Activated naive CD4-positive, alpha-beta T cell treated with anti-CD3 and anti-CD28 coated beads, Interleukin-2, amount 50 U/mL, for 72 hours (primary cell): ENCODE measurements around the gene MYO16. TPM values are rescaled to one million over a fixed set of nuclear protein-coding genes. Genes with fewer than 3 reads are reported as not detected.
"Not testable (repeated sequence)": the region's sequence is repeated elsewhere in the genome, so short reads cannot be mapped to it uniquely, and the experiment has no call there.

Source experiments
- ATAC-seq, 2 donors: fragments of 150-1000 bp; cut with Tn5 transposase; 2 replicates each; pipeline ENCODE4 v1.10.0; 2021; ENCODE audit warnings: mild to moderate bottlenecking in 2 of 2, moderate library complexity in 2 of 2
- DNase-seq, 2 donors: peaks; one replicate each; pipeline ENCODE4 v3.0.0; 2021 to 2022; ENCODE audit warnings: low spot score in 2 of 2
- H3K27ac Mint-ChIP-seq, 2 donors: one replicate each; pipeline ENCODE4 v1.8.0; 2022; ENCODE audit warnings: mild to moderate bottlenecking in 2 of 2, mixed read lengths in 2 of 2
- H3K36me3 Mint-ChIP-seq, 2 donors: one replicate each; pipeline ENCODE4 v1.8.0; 2022; ENCODE audit warnings: mixed read lengths in 2 of 2
- H3K9me3 Mint-ChIP-seq, 2 donors: one replicate each; pipeline ENCODE4 v1.8.0; 2022; ENCODE audit warnings: mixed read lengths in 2 of 2
- total RNA-seq, 2 donors: library from RNA; stranded (reverse); gene quantifications; one replicate each; pipeline ENCODE4 v1.2.3, GENCODE V29; 2022

The MYO16 gene
- total RNA-seq, 2 donors from 2014 or later, result not detected

DNA sequence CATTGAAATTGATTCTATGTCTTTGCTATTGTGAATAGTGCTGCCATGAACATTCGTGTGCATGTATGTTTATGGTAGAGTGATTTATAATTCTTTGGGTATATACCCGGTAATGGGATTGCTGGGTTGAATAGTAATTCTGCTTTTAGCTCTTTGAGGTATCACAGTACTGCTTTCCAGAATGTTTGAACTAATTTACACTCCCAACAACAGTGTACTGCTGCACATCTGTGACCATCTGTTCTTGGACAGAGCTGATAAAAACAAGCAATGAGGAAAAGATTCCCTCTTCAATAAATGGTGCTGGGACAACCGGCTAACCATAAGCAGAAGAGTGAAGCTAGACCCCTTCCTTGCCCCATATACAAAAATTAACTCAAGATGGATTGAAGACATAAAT lies 231.0 kb downstream of the MYO16 start:
- Mint-ChIP-seq H3K36me3 (no peaks in the 10 kb centered on the region), H3K27ac (no peak overlapping the region), H3K9me3 (peaks cover 0 to 6% of the 10 kb centered on the region in 2 donors)
- DNase-seq (no peak), ATAC-seq (no peak)

- peaks cover 0 to 3% of the 10 kb centered on the region in 2 donors for H3K9me3 Mint-ChIP-seq
- no peak overlapping the region for H3K27ac Mint-ChIP-seq
These were observed 247.9 kb downstream of the MYO16 start for GRCh38 chr13:108877300-108877699.

DNA sequence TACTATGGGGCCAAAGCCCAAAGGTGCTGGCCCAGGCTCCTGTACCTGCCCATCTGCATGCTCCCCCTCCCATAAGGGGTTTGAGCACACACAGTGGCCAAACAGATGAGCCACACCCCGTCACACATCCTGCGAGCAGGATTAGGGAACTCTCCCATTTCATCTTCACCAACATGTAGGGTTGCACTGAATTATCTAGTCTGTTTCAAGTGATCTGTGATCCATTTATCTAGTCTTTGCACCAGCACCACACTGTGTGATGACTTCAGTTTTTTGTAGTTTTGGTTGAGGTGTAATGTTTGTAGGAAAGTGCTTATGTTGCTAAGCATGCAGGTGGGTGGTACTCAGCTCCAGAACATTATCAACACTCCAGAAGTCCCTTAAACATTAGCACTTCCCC lies 249.3 kb downstream of the MYO16 start:
- no peak overlapping the region for H3K27ac Mint-ChIP-seq
- peaks cover 0 to 3% of the 10 kb centered on the region in 2 donors for H3K9me3 Mint-ChIP-seq
- ATAC-seq (no peak), DNase-seq (no peak)
- H3K36me3 Mint-ChIP-seq, result no peaks in the 10 kb centered on the region

More at GRCh38 chr13:108877300-108877699, 247.9 kb downstream of the MYO16 start:
- H3K36me3 Mint-ChIP-seq, result no peaks in the 10 kb centered on the region
- ATAC-seq, result no peak
- DNase-seq, result no peak

- no peaks in the 10 kb centered on the region for H3K36me3 Mint-ChIP-seq
- no peaks in the 10 kb centered on the region for H3K9me3 Mint-ChIP-seq
- no peak for ATAC-seq
These were observed 260.0 kb downstream of the MYO16 start for GRCh38 chr13:108889324-108889984.

DNA sequence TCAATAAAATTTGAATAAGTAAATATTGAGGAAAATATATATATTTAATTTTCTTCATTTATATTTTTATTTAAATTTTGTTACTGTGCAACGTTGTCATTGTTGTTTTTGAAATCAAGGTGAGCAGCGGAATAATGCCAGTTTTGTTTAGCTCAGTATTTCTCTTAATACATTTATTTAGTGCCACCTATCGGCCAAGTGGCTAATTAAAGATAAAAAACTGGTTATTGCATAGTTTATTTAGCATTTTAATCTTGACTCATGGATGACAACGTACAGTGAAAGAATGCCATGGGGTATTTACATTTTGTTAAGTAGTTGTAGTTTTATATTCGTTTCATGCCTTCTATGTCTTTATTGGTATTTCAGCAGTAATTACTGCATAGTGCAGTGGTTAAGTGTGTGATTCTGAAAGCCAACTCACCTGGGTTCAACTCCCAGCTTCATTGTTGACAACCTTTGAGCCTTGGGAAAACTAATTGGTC lies 265.9 kb downstream of the MYO16 start:
- no peaks in the 10 kb centered on the region for H3K9me3 Mint-ChIP-seq
- ATAC-seq, result peak in 1 of 2 donors; percentile 30
- no peak overlapping the region for H3K27ac Mint-ChIP-seq
- DNase-seq, result no peak
- H3K36me3 Mint-ChIP-seq, result no peaks in the 10 kb centered on the region

More at GRCh38 chr13:108889324-108889984, 260.0 kb downstream of the MYO16 start:
- DNase-seq, result no peak
- no peak overlapping the region for H3K27ac Mint-ChIP-seq

DNA sequence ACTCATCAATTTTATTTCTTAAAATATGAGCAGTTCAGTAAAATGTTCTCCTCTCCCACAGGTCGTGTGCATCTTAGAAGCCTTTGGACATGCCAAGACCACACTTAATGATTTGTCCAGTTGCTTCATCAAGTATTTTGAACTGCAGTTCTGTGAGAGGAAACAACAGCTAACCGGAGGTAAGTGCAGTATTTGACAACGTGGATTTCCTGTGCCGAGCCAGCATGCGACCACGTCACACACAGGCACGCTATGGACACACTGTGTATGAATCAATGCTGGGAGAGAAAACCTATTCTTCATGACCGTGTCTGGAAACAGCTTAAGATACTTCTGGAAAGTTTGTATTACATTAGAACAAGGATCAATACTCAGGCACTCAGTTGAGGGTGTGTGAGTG lies 268.5 kb downstream of the MYO16 start:
- no peak for DNase-seq
- H3K9me3 Mint-ChIP-seq, result no peaks in the 10 kb centered on the region
- H3K36me3 Mint-ChIP-seq, result no peaks in the 10 kb centered on the region

GRCh38 chr13:108902405-108903155 lies 273.2 kb downstream of the MYO16 start:
- Mint-ChIP-seq H3K36me3 (no peaks in the 10 kb centered on the region), H3K9me3 (no peaks in the 10 kb centered on the region), H3K27ac (no peak overlapping the region)
- no peak for ATAC-seq
- DNase-seq, result no peak

More for the DNA sequence above, 268.5 kb downstream of the MYO16 start:
- H3K27ac Mint-ChIP-seq, result no peak overlapping the region
- ATAC-seq, result peak; percentile 62 to 64

DNA sequence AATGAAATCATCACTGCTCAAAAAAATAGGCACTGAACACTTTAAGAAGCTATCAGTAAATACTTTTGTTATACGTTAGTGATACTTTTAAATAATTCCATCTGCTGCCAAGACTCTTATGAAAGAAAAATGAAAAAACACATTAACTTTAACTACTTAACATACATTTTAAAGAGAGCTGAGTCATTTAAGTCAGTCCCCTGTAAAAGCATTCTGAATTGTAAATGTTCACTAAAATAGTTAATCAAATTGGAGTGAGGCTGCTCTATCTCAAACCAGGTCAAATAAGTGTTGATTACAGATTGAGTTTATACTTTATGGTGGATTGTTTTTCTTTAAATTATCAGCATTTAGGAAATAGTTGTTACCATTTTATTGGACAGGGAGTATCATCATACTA lies 274.2 kb downstream of the MYO16 start:
- no peaks in the 10 kb centered on the region for H3K9me3 Mint-ChIP-seq
- no peak overlapping the region for H3K27ac Mint-ChIP-seq
- H3K36me3 Mint-ChIP-seq, result no peaks in the 10 kb centered on the region
- ATAC-seq (no peak), DNase-seq (no peak)

DNA sequence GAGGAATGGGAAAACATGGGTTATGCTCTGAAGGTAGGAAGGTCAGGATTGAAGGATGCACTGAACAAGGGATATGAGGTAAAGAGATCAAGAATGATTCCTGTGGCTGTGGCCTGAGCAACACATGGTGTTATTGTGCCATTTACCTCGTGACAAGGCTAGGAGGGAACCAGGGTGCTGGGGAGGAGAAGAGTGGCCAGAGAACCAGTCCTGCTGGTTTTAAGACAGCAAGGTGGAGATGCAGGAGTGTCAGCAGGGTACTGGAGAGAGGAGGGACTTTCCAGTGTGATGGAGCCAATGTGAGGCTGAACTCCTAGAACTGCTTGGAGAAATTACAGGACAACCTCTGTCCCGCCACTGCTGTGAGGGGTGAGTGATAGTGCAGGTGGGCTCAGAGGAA lies 282.4 kb downstream of the MYO16 start:
- no peak overlapping the region for H3K27ac Mint-ChIP-seq
- ATAC-seq (no peak), DNase-seq (no peak)
- no peaks in the 10 kb centered on the region for H3K9me3 Mint-ChIP-seq
- no peaks in the 10 kb centered on the region for H3K36me3 Mint-ChIP-seq

- not testable (repeated sequence) for H3K9me3 Mint-ChIP-seq, ATAC-seq, H3K36me3 Mint-ChIP-seq, DNase-seq, H3K27ac Mint-ChIP-seq
These were observed 284.3 kb downstream of the MYO16 start for GRCh38 chr13:108913731-108914130.

DNA sequence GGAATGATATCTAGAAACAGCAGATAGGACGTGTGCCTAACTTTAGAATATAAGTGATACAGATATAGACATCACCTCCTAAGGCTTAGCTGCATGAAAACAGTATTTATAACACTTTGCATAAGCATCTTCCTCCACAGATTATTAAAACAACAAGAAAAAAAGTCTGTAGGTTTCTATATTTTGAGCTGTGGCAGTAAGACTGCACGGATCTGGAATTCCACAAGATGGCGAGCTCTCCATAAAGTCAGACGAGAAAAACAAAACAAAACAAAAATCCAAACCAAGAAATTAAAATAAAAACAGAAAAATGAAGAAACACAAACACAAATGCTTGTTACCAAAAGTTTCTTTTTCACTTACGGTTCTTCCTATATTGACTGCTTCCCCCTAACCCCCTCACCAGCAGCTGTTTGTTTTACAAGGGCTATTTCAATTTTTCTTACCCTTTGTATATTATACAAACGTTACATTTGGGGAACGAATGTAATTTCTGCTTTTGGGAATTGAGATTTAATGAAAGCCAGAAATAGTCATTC lies 285.8 kb downstream of the MYO16 start:
- Mint-ChIP-seq H3K27ac (peak overlapping the region; percentile 82 to 85), H3K36me3 (no peaks in the 10 kb centered on the region), H3K9me3 (no peaks in the 10 kb centered on the region)
- ATAC-seq, result no peak
- DNase-seq, result no peak

- peak; percentile 79 to 83 for DNase-seq
- no peaks in the 10 kb centered on the region for H3K36me3 Mint-ChIP-seq
- peak overlapping the region; percentile 82 to 98 for H3K27ac Mint-ChIP-seq
- H3K9me3 Mint-ChIP-seq, result no peaks in the 10 kb centered on the region
- peak; percentile 98 for ATAC-seq
These were observed 286.5 kb downstream of the MYO16 start for GRCh38 chr13:108915634-108916512.

DNA sequence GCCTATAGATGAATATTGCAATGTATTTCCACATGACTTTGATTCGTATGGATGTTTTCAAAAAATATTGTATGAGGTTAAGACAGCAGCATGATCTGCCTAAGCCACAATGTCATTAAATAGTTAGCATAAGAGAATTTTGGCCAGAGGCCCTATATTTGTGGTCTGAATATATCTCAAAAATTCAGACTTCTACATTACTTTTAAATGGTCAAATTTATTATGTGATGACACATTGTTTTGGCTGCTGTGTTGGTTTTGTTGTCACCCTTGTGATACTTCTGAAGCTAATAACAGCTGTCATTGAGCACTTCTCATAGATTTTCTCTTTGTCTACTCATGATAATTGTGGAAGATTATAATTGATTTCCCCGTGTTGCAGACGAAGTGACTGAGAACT lies 288.2 kb downstream of the MYO16 start:
- no peak for ATAC-seq
- Mint-ChIP-seq H3K27ac (no peak overlapping the region), H3K9me3 (no peaks in the 10 kb centered on the region), H3K36me3 (no peaks in the 10 kb centered on the region)
- no peak for DNase-seq

GRCh38 chr13:108919036-108919907 lies 289.9 kb downstream of the MYO16 start:
- Mint-ChIP-seq H3K9me3 (no peaks in the 10 kb centered on the region), H3K36me3 (no peaks in the 10 kb centered on the region), H3K27ac (no peak overlapping the region)
- ATAC-seq (peak in 1 of 2 donors; percentile 36), DNase-seq (no peak)

DNA sequence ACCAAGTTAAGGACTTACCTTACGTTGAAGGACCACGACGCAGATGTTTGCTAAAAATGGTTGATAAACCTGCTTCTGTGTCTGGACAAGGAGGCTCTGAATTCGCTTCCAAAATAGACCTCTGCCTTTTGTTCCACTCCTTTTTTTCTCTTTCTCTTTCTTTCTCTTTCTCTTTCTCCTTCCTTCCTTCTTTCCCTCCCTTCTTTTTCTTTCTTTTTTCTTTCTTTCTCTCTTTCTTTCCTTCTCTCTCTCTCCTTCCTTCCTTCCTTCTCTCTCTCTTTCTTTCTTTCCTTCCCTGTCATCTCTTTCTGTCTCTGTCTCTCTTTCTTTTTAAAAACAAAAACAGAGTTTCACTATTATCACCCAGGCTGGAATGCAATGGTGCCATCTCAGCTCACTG lies 290.7 kb downstream of the MYO16 start:
- H3K36me3 Mint-ChIP-seq, result no peaks in the 10 kb centered on the region
- H3K9me3 Mint-ChIP-seq, result no peaks in the 10 kb centered on the region
- ATAC-seq (no peak), DNase-seq (no peak)
- H3K27ac Mint-ChIP-seq, result no peak overlapping the region

DNA sequence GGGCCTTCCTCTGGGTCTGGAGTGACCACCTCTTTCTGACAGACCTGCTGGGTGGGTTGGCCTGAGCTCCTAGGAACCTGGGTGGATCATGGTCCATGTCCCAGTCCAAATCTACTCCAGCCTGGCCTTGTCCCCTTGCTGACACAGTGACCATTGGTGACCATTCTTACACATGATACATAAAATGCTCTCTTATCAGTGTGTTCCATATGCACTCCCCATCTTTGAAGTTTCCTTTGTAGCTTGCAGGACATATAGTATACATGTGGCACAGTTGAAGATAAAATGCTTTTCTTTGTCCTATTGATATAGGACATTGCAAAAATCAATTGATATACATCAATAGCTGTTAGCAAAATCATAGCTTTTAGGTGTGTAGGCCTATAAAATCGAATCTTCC lies 291.8 kb downstream of the MYO16 start:
- H3K27ac Mint-ChIP-seq, result peak overlapping the region in 1 of 2 donors; percentile 85
- H3K36me3 Mint-ChIP-seq, result no peaks in the 10 kb centered on the region
- no peaks in the 10 kb centered on the region for H3K9me3 Mint-ChIP-seq
- DNase-seq, result no peak
- ATAC-seq, result no peak
